ENCODE results near the gene NUP205. TPM values are rescaled to one million over a fixed set of nuclear protein-coding genes. Genes with fewer than 3 reads are reported as not detected.

The NUP205 gene
- total RNA-seq, 1 experiment from 2014 or later = 91.0 TPM

DNA sequence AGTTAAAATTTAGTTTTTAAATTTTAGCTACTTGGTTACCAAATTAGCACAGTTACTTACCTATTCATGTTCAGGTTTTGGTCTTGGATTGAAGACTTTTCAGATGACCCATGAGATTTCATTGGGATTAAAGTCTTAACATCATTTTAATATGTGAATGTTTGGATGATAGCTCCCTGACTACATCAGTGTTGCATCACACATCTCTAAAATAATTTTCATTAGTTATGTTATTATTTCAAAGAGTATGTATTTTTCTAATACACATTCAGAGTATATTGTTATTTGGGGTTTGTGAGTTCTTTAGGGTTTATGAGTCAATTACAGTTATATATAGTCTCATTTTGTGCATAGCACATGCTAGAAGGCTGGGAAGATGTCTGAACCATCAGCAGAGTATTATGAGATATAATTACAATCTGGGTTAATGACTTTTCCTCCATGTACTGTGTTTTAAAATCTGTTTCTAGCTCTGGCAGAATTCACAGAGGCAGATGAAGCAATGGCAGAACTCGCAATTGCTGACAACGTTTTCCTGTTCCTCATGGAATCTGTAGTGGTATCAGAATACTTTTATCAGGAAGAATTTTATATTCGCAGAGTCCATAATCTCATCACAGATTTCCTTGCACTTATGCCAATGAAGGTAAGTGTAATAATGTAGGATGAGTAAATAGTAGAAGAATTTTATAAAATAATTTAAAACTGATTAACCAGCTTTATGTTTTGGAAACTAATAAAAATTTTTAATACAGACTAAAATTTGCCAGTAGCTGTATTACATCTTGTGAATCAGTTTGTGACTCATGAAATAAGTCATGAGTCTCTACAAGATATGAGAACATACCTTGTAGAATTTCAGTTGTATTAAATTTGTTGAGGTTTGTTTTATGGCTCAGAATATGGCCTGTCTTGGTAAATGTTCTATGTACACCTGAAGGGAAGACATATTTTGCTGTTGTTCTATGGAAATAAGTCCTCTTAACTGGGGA lies 26.9 kb downstream of the NUP205 start (continued):
- TF ChIP-seq TCF7L2 (IDR thresholded peaks at IDR 0.05; ENCODE audit: borderline replicate concordance, extremely low read depth, insufficient read depth, insufficient read length) (no peak), FOSL1 (IDR thresholded peaks at IDR 0.05; ENCODE audit: low read depth) (no peak), SRF (IDR thresholded peaks at IDR 0.05; ENCODE audit: low read depth) (no peak), ATF3 (IDR thresholded peaks at IDR 0.05) (no peak)

DNA sequence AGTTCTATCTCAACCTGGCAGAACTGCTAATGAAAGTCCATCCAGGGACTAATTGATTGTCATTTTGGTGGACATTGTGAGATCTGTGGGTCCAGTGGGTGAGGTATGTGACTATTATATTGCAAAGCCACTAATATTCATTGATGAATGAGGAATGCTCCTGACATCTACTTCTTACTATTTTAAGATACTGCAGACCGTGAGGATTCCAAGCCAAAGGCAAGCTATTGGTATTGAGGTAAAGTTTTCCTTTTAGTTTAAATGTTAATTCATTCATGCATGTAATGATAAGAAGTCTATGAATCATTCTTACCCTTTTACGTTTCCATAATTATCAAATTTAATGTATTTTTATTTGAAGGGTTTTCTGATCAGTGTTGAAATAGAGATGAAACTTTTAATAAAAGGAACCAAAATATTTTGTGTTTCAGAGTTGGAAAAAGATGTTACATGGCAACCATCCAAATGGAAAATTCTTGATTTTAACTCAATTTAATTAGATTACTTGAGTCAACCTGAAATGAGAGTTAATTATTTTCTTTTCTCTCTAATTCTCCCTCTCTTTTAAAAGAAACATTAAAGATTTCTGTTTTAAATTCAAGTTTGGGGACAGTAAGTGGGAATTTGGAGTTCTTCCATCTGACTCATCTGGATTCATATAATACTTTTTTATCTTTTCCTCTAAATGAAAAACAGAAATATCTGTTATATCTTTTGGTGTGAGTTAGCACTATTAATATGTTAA lies 39.6 kb downstream of the NUP205 start:
- Histone ChIP-seq H3K9me3 (ENCODE audit: control insufficient read depth in 1 of 2, insufficient read depth in 1 of 2, low read depth in 1 of 2, low read length in 2 of 2) (no peaks in the 10 kb centered on the region), H3K27ac (ENCODE audit: low read depth, low read length) (no peak overlapping the region), H3K27me3 (ENCODE audit: insufficient read depth, low read length) (no peaks in the 10 kb centered on the region), H3K4me2 (ENCODE audit: low read length) (no peak overlapping the region), H3K9me2 (ENCODE audit: insufficient read depth) (no peaks in the 10 kb centered on the region), H4K20me1 (ENCODE audit: insufficient read depth) (no peaks in the 10 kb centered on the region), H3K79me2 (ENCODE audit: insufficient read depth, low read length) (peaks cover 8% of the 10 kb centered on the region; the same call in 1 of the 2 replicates), H3K4me3 (replicated peaks in 1 of 2; ENCODE audit: low read depth in 1 of 2, low read length in 2 of 2) (no peak overlapping the region), H2AFZ (ENCODE audit: low read depth, low read length, poor library complexity, severe bottlenecking) (no peak overlapping the region), H3K4me1 (ENCODE audit: control insufficient read depth in 1 of 2, insufficient read depth in 2 of 2, low read length in 2 of 2) (no peaks in the 10 kb centered on the region), H3K9ac (ENCODE audit: low read length) (no peak overlapping the region), H3K36me3 (ENCODE audit: control insufficient read depth in 1 of 2, insufficient read depth in 2 of 2, low read length in 2 of 2) (peaks cover 49 to 50% of the 10 kb centered on the region in 2 experiments)
- intact Hi-C loops (cut with micrococcal nuclease) = no loop called here
- no peak for ATAC-seq
- BruUV-seq (replicated peaks) = no TSS peak
- ChIA-PET RAD21 (ENCODE audit: low non-redundant PET in 1 of 2, low total read pairs in 2 of 2, uncharacterized antibody in 2 of 2, unreplicated experiment in 2 of 2) (no interaction called here), CTCF (no interaction called here), POLR2A (no interaction called here)
- no peak for DNase-seq (ENCODE audit: low read depth, low spot score)
- TF ChIP-seq CBX3 (IDR thresholded peaks at IDR 0.05; ENCODE audit: low read depth) = no peak
- TF ChIP-seq, protein P1, sequence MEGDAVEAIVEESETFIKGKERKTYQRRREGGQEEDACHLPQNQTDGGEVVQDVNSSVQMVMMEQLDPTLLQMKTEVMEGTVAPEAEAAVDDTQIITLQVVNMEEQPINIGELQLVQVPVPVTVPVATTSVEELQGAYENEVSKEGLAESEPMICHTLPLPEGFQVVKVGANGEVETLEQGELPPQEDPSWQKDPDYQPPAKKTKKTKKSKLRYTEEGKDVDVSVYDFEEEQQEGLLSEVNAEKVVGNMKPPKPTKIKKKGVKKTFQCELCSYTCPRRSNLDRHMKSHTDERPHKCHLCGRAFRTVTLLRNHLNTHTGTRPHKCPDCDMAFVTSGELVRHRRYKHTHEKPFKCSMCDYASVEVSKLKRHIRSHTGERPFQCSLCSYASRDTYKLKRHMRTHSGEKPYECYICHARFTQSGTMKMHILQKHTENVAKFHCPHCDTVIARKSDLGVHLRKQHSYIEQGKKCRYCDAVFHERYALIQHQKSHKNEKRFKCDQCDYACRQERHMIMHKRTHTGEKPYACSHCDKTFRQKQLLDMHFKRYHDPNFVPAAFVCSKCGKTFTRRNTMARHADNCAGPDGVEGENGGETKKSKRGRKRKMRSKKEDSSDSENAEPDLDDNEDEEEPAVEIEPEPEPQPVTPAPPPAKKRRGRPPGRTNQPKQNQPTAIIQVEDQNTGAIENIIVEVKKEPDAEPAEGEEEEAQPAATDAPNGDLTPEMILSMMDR (IDR thresholded peaks at IDR 0.05 in 2 of 3, conservative IDR thresholded peaks at IDR 0.05 in 1 of 3; ENCODE audit: borderline replicate concordance in 1 of 3, insufficient read depth in 1 of 3, low read depth in 2 of 3, low read length in 2 of 3) = no peak
- no peak for TF ChIP-seq CEBPB (IDR thresholded peaks at IDR 0.05; ENCODE audit: low read depth)
- TF ChIP-seq MAX (IDR thresholded peaks at IDR 0.05) = no peak
- TF ChIP-seq ATF3 (IDR thresholded peaks at IDR 0.05) = no peak
- no peak for TF ChIP-seq POLR2A (IDR thresholded peaks at IDR 0.05; ENCODE audit: borderline replicate concordance, extremely low read depth, insufficient read depth, insufficient read length)
- TF ChIP-seq, protein P2, sequence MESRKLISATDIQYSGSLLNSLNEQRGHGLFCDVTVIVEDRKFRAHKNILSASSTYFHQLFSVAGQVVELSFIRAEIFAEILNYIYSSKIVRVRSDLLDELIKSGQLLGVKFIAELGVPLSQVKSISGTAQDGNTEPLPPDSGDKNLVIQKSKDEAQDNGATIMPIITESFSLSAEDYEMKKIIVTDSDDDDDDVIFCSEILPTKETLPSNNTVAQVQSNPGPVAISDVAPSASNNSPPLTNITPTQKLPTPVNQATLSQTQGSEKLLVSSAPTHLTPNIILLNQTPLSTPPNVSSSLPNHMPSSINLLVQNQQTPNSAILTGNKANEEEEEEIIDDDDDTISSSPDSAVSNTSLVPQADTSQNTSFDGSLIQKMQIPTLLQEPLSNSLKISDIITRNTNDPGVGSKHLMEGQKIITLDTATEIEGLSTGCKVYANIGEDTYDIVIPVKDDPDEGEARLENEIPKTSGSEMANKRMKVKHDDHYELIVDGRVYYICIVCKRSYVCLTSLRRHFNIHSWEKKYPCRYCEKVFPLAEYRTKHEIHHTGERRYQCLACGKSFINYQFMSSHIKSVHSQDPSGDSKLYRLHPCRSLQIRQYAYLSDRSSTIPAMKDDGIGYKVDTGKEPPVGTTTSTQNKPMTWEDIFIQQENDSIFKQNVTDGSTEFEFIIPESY (IDR thresholded peaks at IDR 0.05; ENCODE audit: extremely low read depth, insufficient replicate concordance, low read length) = no peak
- no peak for TF ChIP-seq JUND (IDR thresholded peaks at IDR 0.05)
- TF ChIP-seq FOSL1 (IDR thresholded peaks at IDR 0.05; ENCODE audit: low read depth) = no peak
- TF ChIP-seq, protein P3, sequence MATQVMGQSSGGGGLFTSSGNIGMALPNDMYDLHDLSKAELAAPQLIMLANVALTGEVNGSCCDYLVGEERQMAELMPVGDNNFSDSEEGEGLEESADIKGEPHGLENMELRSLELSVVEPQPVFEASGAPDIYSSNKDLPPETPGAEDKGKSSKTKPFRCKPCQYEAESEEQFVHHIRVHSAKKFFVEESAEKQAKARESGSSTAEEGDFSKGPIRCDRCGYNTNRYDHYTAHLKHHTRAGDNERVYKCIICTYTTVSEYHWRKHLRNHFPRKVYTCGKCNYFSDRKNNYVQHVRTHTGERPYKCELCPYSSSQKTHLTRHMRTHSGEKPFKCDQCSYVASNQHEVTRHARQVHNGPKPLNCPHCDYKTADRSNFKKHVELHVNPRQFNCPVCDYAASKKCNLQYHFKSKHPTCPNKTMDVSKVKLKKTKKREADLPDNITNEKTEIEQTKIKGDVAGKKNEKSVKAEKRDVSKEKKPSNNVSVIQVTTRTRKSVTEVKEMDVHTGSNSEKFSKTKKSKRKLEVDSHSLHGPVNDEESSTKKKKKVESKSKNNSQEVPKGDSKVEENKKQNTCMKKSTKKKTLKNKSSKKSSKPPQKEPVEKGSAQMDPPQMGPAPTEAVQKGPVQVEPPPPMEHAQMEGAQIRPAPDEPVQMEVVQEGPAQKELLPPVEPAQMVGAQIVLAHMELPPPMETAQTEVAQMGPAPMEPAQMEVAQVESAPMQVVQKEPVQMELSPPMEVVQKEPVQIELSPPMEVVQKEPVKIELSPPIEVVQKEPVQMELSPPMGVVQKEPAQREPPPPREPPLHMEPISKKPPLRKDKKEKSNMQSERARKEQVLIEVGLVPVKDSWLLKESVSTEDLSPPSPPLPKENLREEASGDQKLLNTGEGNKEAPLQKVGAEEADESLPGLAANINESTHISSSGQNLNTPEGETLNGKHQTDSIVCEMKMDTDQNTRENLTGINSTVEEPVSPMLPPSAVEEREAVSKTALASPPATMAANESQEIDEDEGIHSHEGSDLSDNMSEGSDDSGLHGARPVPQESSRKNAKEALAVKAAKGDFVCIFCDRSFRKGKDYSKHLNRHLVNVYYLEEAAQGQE (IDR thresholded peaks at IDR 0.05; ENCODE audit: low read depth) = no peak
- no peak for TF ChIP-seq TCF7L2 (IDR thresholded peaks at IDR 0.05; ENCODE audit: borderline replicate concordance, extremely low read depth, insufficient read depth, insufficient read length)
